Endothelial cell of umbilical vein (primary cell): ENCODE results near the gene MVP. TPM values are rescaled to one million over a fixed set of nuclear protein-coding genes. Genes with fewer than 3 reads are reported as not detected.

Source experiments
- BruUV-seq: library from RNA; stranded (reverse); fragments of 400-500 nt; replicated peaks from 2 replicates; lab custom pipeline; 2021; lab: Mats Ljungman, UMichigan
- CTCF ChIA-PET: fragments of 300-600, 350-600 bp; sonication (Branson Sonifier 250); formaldehyde crosslinking; loops from one replicate; lab custom pipeline; 2021; ENCODE audit warnings: antibody characterized with exemption, inconsistent platforms; lab: Charles Lee
- POLR2A ChIA-PET: fragments of 300-600, 350-600 bp; sonication (Branson Sonifier 250); formaldehyde crosslinking; loops from one replicate; lab custom pipeline; 2021; ENCODE audit warnings: antibody characterized with exemption, inconsistent platforms; lab: Charles Lee
- DNase-seq: peaks from one replicate; pipeline ENCODE4 v3.0.0-alpha.2; 2011; ENCODE audit warnings: low read depth, low spot score
- FAIRE-seq: peaks from 2 replicates; lab custom pipeline; 2011; peaks lifted over from hg19 to GRCh38; lab: Jason Lieb, UNC
- H2AFZ ChIP-seq: 2 replicates; pipeline ENCODE4 v1.6.0; 2012; ENCODE audit warnings: low read depth, low read length, control low read depth, inconsistent platforms
- H3K27ac ChIP-seq: 2 replicates; pipeline ENCODE4 v1.5.1; 2011; ENCODE audit warnings: low read depth, mild to moderate bottlenecking, control low read depth, low read length, moderate library complexity; ENCODE audit not compliant: insufficient read depth
- H3K27me3 ChIP-seq, 2 experiments: 2 replicates each; pipeline versions ENCODE4 v1.6.0 to v1.6.1; 2011; ENCODE audit warnings: low read length in 2 of 2, mixed read lengths in 1 of 2; ENCODE audit not compliant: control insufficient read depth in 2 of 2, insufficient read depth in 2 of 2
- H3K36me3 ChIP-seq, 2 experiments: 2 replicates in 1 of 2; 3 replicates in 1 of 2; pipeline ENCODE4 v1.5.1; 2011; ENCODE audit warnings: low read length in 2 of 2, mild to moderate bottlenecking in 1 of 2, moderate library complexity in 1 of 2; ENCODE audit not compliant: control insufficient read depth in 2 of 2, insufficient read depth in 2 of 2; ENCODE audit errors: extremely low read depth in 1 of 2
- H3K4me1 ChIP-seq: 3 replicates; pipeline ENCODE4 v1.5.1; 2011; ENCODE audit warnings: mild to moderate bottlenecking, low read length; ENCODE audit not compliant: control insufficient read depth, insufficient read depth; ENCODE audit errors: extremely low read depth
- H3K4me2 ChIP-seq: 2 replicates; pipeline ENCODE4 v1.6.1; 2011; ENCODE audit warnings: low read length, control low read depth, mixed read lengths; ENCODE audit not compliant: insufficient read depth
- H3K4me3 ChIP-seq, 3 experiments: fragments of 200-600 bp in 1 of 3; sonication (generic), shearing (Covaris generic) in 1 of 3; replicated peaks in 1 of 3; 2 replicates each; pipeline ENCODE4 v1.5.1; 2011 to 2016; ENCODE audit warnings: control low read depth in 3 of 3, low read length in 3 of 3, mild to moderate bottlenecking in 2 of 3, inconsistent platforms in 1 of 3, low read depth in 1 of 3, moderate library complexity in 1 of 3; ENCODE audit not compliant: insufficient read depth in 1 of 3
- H3K79me2 ChIP-seq: 2 replicates; pipeline ENCODE4 v1.6.0; 2012; ENCODE audit warnings: low read length, inconsistent platforms; ENCODE audit not compliant: control insufficient read depth, insufficient read depth
- H3K9ac ChIP-seq: replicated peaks from 2 replicates; pipeline ENCODE3; 2011; ENCODE audit warnings: low read length, control low read depth; ENCODE audit not compliant: insufficient read depth; ENCODE audit errors: extremely low read depth
- H3K9me1 ChIP-seq: replicated peaks from 3 replicates; pipeline ENCODE4 v1.6.0; 2011; ENCODE audit warnings: mild to moderate bottlenecking, low read length; ENCODE audit not compliant: control insufficient read depth, insufficient read depth; ENCODE audit errors: extremely low read depth
- H3K9me3 ChIP-seq: replicated peaks from 2 replicates; pipeline ENCODE4 v1.5.1; 2012; ENCODE audit warnings: low read length, inconsistent platforms; ENCODE audit not compliant: control insufficient read depth, insufficient read depth
- H4K20me1 ChIP-seq: replicated peaks from 2 replicates; pipeline ENCODE3; 2011; ENCODE audit warnings: mild to moderate bottlenecking, low read length; ENCODE audit not compliant: control insufficient read depth, insufficient read depth; ENCODE audit errors: extremely low read depth
- EZH2 ChIP-seq: IDR thresholded peaks from 2 replicates; pipeline ENCODE4 v1.6.1; 2012; ENCODE audit warnings: borderline replicate concordance, low read depth, mild to moderate bottlenecking, moderate library complexity, low read length, inconsistent platforms; ENCODE audit not compliant: severe bottlenecking
- FOS ChIP-seq: IDR thresholded peaks from 2 replicates; pipeline ENCODE4 v1.6.1; 2011; ENCODE audit warnings: mild to moderate bottlenecking, low read length, moderate library complexity, borderline replicate concordance; ENCODE audit not compliant: insufficient read depth
- GATA2 ChIP-seq: IDR thresholded peaks from 2 replicates; pipeline ENCODE4 v1.7.0; 2011; ENCODE audit warnings: low read depth, mild to moderate bottlenecking, moderate library complexity, mixed read lengths, low read length; ENCODE audit not compliant: insufficient read length, insufficient read depth
- JUN ChIP-seq: IDR thresholded peaks from 2 replicates; pipeline ENCODE4 v1.6.1; 2011; ENCODE audit warnings: borderline replicate concordance, low read depth; ENCODE audit not compliant: insufficient read length, insufficient read depth
- MYC ChIP-seq: IDR thresholded peaks from one replicate; pipeline ENCODE4 v1.6.1; 2011; ENCODE audit warnings: mild to moderate bottlenecking, low read depth, low read length
- POLR2A ChIP-seq: IDR thresholded peaks from 2 replicates; pipeline ENCODE4 v1.6.1; 2012; ENCODE audit warnings: low read depth, mild to moderate bottlenecking, control low read depth, low read length
- POLR2AphosphoS5 ChIP-seq: IDR thresholded peaks from 2 replicates; pipeline ENCODE4 v1.6.1; 2012; ENCODE audit warnings: low read depth, mild to moderate bottlenecking, control low read depth, low read length, moderate library complexity; ENCODE audit not compliant: insufficient read depth
- dilution Hi-C: fragments of 300-500 bp; cut with MboI; formaldehyde crosslinking; loops from one replicate; pipeline ENCODE4 v1.15.0; 2019; ENCODE audit warnings: low sequenced_read_pairs; ENCODE audit not compliant: extremely low pct_ligation_motif_present
- intact Hi-C: fragments of 100-400 bp; cut with micrococcal nuclease; formaldehyde crosslinking; loops from one replicate; pipeline ENCODE4 v1.10.0; 2022
- polyA plus RNA-seq, 4 experiments: library from polyadenylated mRNA; depleted of rRNA in 3 of 4; stranded (reverse) in 3 of 4; unstranded in 1 of 4; fragments of >200 nt; gene quantifications; 2 replicates each; pipeline versions ENCODE4 v1.2.1 to v1.2.3, GENCODE V29; 2011 to 2012; ENCODE audit warnings: missing spikeins in 1 of 4
- total RNA-seq: library from RNA; stranded (reverse); gene quantifications from 2 replicates; pipeline ENCODE4 v1.2.3, GENCODE V29; 2021
- TF ChIP-seq, protein P1 (sequence below), 2 donors: IDR thresholded peaks; 1 replicate in 1 of 2; 2 replicates in 1 of 2; pipeline ENCODE4 v1.5.1; 2011; ENCODE audit warnings: low read length in 2 of 2, mild to moderate bottlenecking in 2 of 2, moderate library complexity in 2 of 2, control low read depth in 1 of 2, inconsistent platforms in 1 of 2, low read depth in 1 of 2; ENCODE audit not compliant: insufficient read depth in 1 of 2; ENCODE audit errors: extremely low read depth in 1 of 2
- TF ChIP-seq, protein P2 (sequence below): IDR thresholded peaks from 2 replicates; pipeline ENCODE4 v1.6.1; 2011; ENCODE audit not compliant: insufficient read depth, insufficient read length

Gene MVP
- total and polyA plus RNA-seq, 2 donors (not counting 3 experiments of a cell fraction or from before 2014, with no cell fraction given): 49.8 to 118 TPM

DNA sequence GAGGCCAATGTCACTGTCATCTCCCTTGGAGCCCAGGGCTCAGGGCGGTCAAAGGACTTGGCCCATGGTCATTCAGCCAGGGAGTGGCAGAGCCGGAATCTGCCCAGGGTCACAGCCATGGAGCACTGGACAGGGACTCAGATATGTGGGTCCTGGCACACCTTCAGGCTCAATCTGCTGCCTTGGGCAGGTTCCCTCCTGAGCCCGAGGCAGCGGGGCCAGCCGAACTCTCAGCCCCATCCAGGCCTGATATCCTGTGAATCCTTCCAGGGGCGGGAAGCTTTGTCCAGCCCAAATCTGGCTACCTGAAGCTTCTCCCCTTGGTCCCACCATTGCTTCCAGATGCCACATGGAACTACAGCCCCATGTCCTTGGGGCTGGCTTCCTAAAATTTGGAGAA lies 54.9 kb downstream of the MVP start:
- TF ChIP-seq EZH2 (no peak), POLR2A (no peak), GATA2 (no peak), POLR2AphosphoS5 (no peak), MYC (no peak), FOS (no peak), JUN (no peak)
- TF ChIP-seq, protein P1, sequence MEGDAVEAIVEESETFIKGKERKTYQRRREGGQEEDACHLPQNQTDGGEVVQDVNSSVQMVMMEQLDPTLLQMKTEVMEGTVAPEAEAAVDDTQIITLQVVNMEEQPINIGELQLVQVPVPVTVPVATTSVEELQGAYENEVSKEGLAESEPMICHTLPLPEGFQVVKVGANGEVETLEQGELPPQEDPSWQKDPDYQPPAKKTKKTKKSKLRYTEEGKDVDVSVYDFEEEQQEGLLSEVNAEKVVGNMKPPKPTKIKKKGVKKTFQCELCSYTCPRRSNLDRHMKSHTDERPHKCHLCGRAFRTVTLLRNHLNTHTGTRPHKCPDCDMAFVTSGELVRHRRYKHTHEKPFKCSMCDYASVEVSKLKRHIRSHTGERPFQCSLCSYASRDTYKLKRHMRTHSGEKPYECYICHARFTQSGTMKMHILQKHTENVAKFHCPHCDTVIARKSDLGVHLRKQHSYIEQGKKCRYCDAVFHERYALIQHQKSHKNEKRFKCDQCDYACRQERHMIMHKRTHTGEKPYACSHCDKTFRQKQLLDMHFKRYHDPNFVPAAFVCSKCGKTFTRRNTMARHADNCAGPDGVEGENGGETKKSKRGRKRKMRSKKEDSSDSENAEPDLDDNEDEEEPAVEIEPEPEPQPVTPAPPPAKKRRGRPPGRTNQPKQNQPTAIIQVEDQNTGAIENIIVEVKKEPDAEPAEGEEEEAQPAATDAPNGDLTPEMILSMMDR (IDR thresholded peaks at IDR 0.05; ENCODE audit: extremely low read depth in 1 of 2, insufficient read depth in 1 of 2, low read depth in 1 of 2, low read length in 2 of 2): no peak
- TF ChIP-seq, protein P2, sequence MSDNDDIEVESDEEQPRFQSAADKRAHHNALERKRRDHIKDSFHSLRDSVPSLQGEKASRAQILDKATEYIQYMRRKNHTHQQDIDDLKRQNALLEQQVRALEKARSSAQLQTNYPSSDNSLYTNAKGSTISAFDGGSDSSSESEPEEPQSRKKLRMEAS: no peak
- H2AFZ ChIP-seq: no peak overlapping the region
- FAIRE-seq (no peak), DNase-seq (no peak)
- ChIA-PET POLR2A (no interaction called here), CTCF (interaction anchor here (0.7 to 1.1 kb wide), 2 partner anchors 27 to 116 kb away, joined by 3 to 5 read pairs; no protein-coding TSS in a partner anchor)
- H3K4me3 ChIP-seq: no peak overlapping the region
- H3K27ac ChIP-seq: no peak overlapping the region
- H4K20me1 ChIP-seq: no peaks in the 10 kb centered on the region
- H3K4me1 ChIP-seq: no peaks in the 10 kb centered on the region
- dilution Hi-C loops: no loop called here
- H3K36me3 ChIP-seq: no peaks in the 10 kb centered on the region
- H3K9ac ChIP-seq: no peak overlapping the region
- no peak overlapping the region for H3K4me2 ChIP-seq
- intact Hi-C loops: no loop called here
- H3K79me2 ChIP-seq: no peaks in the 10 kb centered on the region
- no TSS peak for BruUV-seq
- H3K27me3 ChIP-seq: peaks cover 14 to 16% of the 10 kb centered on the region in 2 experiments
- no peaks in the 10 kb centered on the region for H3K9me1 ChIP-seq
- H3K9me3 ChIP-seq: no peaks in the 10 kb centered on the region
